ENCODE measurements around the gene SYT1. TPM values are rescaled to one million over a fixed set of nuclear protein-coding genes. Genes with fewer than 3 reads are reported as not detected.

SYT1 gene
- total RNA-seq, 1 experiment from 2014 or later, result 44.9 TPM

DNA sequence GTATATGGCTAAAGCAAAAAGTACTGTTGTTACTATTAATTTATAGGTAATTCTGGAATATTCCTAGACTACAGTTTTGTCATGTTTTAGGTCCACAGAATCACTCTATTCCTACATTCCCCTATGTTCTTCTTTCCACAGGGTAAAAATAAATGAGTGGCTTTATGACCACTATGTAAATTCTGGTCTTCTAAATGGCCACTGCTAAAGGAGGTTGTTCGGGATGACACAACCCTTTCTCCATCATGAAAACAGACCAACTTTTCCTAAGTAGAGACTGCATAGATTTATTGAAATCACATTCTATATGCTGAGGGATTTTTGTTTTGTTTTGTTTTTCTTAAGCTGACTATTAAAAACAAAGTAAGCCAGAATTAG is 88.0 kb downstream of the SYT1 start:
- intact Hi-C loops (cut with micrococcal nuclease), result no loop called here
- Histone ChIP-seq H3K4me2 (ENCODE audit: low read length) (no peak overlapping the region), H2AFZ (ENCODE audit: low read depth, low read length, poor library complexity, severe bottlenecking) (no peak overlapping the region), H3K9me2 (ENCODE audit: insufficient read depth) (no peaks in the 10 kb centered on the region), H3K4me3 (replicated peaks in 1 of 2; ENCODE audit: low read depth in 1 of 2, low read length in 2 of 2) (no peak overlapping the region), H3K79me2 (ENCODE audit: insufficient read depth, low read length) (peaks cover 14% of the 10 kb centered on the region; the same call in 1 of the 2 replicates), H4K20me1 (ENCODE audit: insufficient read depth) (no peaks in the 10 kb centered on the region), H3K9me3 (ENCODE audit: control insufficient read depth in 1 of 2, insufficient read depth in 1 of 2, low read depth in 1 of 2, low read length in 2 of 2) (no peaks in the 10 kb centered on the region), H3K36me3 (ENCODE audit: control insufficient read depth in 1 of 2, insufficient read depth in 2 of 2, low read length in 2 of 2) (peaks cover 0 to 3% of the 10 kb centered on the region in 2 experiments; a peak in 1 of 4 replicates), H3K27me3 (ENCODE audit: insufficient read depth, low read length) (no peaks in the 10 kb centered on the region), H3K4me1 (ENCODE audit: control insufficient read depth in 1 of 2, insufficient read depth in 2 of 2, low read length in 2 of 2) (no peaks in the 10 kb centered on the region; a peak in 1 of 4 replicates), H3K9ac (ENCODE audit: low read length) (no peak overlapping the region), H3K27ac (ENCODE audit: low read depth, low read length) (no peak overlapping the region)
- RAD21 ChIA-PET (ENCODE audit: low non-redundant PET in 1 of 2, low total read pairs in 2 of 2, uncharacterized antibody in 2 of 2, unreplicated experiment in 2 of 2), result no interaction called here
- DNase-seq (ENCODE audit: low read depth, low spot score), result no peak
- BruUV-seq (replicated peaks), result no TSS peak
- CTCF ChIA-PET, result interaction anchor here (1.0 kb wide), 1 partner anchor 482 kb away, joined by 3 read pairs; no protein-coding TSS in a partner anchor
- no peak for ATAC-seq
- TF ChIP-seq POLR2AphosphoS5 (IDR thresholded peaks at IDR 0.05; ENCODE audit: low read depth, low read length), result no peak
- no peak for TF ChIP-seq CEBPB (IDR thresholded peaks at IDR 0.05; ENCODE audit: low read depth)
- no peak for TF ChIP-seq YY1 (IDR thresholded peaks at IDR 0.05; ENCODE audit: extremely low read depth, insufficient replicate concordance, low read depth, low read length)
- TF ChIP-seq EZH2phosphoT487 (IDR thresholded peaks at IDR 0.05; ENCODE audit: borderline replicate concordance), result no peak
- TF ChIP-seq, protein P1, sequence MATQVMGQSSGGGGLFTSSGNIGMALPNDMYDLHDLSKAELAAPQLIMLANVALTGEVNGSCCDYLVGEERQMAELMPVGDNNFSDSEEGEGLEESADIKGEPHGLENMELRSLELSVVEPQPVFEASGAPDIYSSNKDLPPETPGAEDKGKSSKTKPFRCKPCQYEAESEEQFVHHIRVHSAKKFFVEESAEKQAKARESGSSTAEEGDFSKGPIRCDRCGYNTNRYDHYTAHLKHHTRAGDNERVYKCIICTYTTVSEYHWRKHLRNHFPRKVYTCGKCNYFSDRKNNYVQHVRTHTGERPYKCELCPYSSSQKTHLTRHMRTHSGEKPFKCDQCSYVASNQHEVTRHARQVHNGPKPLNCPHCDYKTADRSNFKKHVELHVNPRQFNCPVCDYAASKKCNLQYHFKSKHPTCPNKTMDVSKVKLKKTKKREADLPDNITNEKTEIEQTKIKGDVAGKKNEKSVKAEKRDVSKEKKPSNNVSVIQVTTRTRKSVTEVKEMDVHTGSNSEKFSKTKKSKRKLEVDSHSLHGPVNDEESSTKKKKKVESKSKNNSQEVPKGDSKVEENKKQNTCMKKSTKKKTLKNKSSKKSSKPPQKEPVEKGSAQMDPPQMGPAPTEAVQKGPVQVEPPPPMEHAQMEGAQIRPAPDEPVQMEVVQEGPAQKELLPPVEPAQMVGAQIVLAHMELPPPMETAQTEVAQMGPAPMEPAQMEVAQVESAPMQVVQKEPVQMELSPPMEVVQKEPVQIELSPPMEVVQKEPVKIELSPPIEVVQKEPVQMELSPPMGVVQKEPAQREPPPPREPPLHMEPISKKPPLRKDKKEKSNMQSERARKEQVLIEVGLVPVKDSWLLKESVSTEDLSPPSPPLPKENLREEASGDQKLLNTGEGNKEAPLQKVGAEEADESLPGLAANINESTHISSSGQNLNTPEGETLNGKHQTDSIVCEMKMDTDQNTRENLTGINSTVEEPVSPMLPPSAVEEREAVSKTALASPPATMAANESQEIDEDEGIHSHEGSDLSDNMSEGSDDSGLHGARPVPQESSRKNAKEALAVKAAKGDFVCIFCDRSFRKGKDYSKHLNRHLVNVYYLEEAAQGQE (IDR thresholded peaks at IDR 0.05; ENCODE audit: low read depth), result no peak
- TF ChIP-seq, protein P2, sequence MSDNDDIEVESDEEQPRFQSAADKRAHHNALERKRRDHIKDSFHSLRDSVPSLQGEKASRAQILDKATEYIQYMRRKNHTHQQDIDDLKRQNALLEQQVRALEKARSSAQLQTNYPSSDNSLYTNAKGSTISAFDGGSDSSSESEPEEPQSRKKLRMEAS (IDR thresholded peaks at IDR 0.05), result no peak
- POLR2A ChIA-PET, result no interaction called here

Measured in HCT116 (cell line).